DOHH2 (cell line): ENCODE results near the gene KRTAP1-5.

ENCODE experiments used
- EZH2phosphoT487 ChIP-seq: fragments of 200-600 bp; sonication (generic); IDR thresholded peaks from 2 replicates; pipeline ENCODE4 v1.6.1; 2017; ENCODE audit warnings: borderline replicate concordance, mild to moderate bottlenecking, antibody characterized with exemption, low read length, moderate library complexity, mixed read lengths
- TF ChIP-seq, protein P1 (sequence below): fragments of 200-600 bp; sonication (generic); IDR thresholded peaks from one replicate; pipeline ENCODE4 v1.5.1; 2014; ENCODE audit warnings: antibody characterized with exemption, mild to moderate bottlenecking, low read depth, low read length; ENCODE audit not compliant: poor library complexity, severe bottlenecking

DNA sequence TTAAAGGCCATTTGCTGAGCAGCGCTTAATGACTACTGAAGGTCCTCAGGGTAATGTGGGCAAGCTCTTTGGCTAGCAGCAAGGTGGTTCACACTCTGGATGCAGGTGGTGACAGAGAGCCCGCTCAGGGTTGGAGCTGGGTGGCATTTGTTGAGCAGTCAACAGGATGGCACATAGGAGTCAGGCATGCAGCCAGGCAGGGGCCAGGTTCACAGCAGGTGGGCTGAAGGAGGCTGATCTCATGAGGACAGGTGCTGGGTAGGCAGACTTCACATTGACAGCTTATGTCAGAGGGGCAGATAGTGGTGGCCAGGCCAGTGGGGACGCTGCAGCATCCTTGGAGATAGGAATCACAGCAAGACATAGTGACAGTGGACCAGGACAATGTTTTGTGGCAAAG lies 22.6 kb downstream of the KRTAP1-5 start:
- TF ChIP-seq EZH2phosphoT487: no peak
- TF ChIP-seq, protein P1, sequence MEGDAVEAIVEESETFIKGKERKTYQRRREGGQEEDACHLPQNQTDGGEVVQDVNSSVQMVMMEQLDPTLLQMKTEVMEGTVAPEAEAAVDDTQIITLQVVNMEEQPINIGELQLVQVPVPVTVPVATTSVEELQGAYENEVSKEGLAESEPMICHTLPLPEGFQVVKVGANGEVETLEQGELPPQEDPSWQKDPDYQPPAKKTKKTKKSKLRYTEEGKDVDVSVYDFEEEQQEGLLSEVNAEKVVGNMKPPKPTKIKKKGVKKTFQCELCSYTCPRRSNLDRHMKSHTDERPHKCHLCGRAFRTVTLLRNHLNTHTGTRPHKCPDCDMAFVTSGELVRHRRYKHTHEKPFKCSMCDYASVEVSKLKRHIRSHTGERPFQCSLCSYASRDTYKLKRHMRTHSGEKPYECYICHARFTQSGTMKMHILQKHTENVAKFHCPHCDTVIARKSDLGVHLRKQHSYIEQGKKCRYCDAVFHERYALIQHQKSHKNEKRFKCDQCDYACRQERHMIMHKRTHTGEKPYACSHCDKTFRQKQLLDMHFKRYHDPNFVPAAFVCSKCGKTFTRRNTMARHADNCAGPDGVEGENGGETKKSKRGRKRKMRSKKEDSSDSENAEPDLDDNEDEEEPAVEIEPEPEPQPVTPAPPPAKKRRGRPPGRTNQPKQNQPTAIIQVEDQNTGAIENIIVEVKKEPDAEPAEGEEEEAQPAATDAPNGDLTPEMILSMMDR: no peak
